Activated naive CD4-positive, alpha-beta T cell treated with anti-CD3 and anti-CD28 coated beads, Interleukin-2, amount 50 U/mL, for 72 hours (primary cell): ENCODE measurements around the gene ACOT11. TPM values are rescaled to one million over a fixed set of nuclear protein-coding genes. Genes with fewer than 3 reads are reported as not detected.

ENCODE experiments used
- ATAC-seq, 2 donors: fragments of 150-1000 bp; cut with Tn5 transposase; 2 replicates each; pipeline ENCODE4 v1.10.0; 2021; ENCODE audit warnings: mild to moderate bottlenecking in 2 of 2, moderate library complexity in 2 of 2
- DNase-seq, 2 donors: peaks; one replicate each; pipeline ENCODE4 v3.0.0; 2021 to 2022; ENCODE audit warnings: low spot score in 2 of 2
- H3K27ac Mint-ChIP-seq, 2 donors: one replicate each; pipeline ENCODE4 v1.8.0; 2022; ENCODE audit warnings: mild to moderate bottlenecking in 2 of 2, mixed read lengths in 2 of 2
- H3K36me3 Mint-ChIP-seq, 2 donors: one replicate each; pipeline ENCODE4 v1.8.0; 2022; ENCODE audit warnings: mixed read lengths in 2 of 2
- H3K9me3 Mint-ChIP-seq, 2 donors: one replicate each; pipeline ENCODE4 v1.8.0; 2022; ENCODE audit warnings: mixed read lengths in 2 of 2
- total RNA-seq, 2 donors: library from RNA; stranded (reverse); gene quantifications; one replicate each; pipeline ENCODE4 v1.2.3, GENCODE V29; 2022

Gene ACOT11
- total RNA-seq, 2 donors from 2014 or later = 1.0 to 4.5 TPM

GRCh38 chr1:54549181-54549924, 1.3 kb downstream of the ACOT11 start:
- no peaks in the 10 kb centered on the region for H3K36me3 Mint-ChIP-seq
- H3K9me3 Mint-ChIP-seq = no peaks in the 10 kb centered on the region
- peak overlapping the region in 1 of 2 donors; percentile 61 for H3K27ac Mint-ChIP-seq
- DNase-seq = peak in 1 of 2 donors; percentile 41
- ATAC-seq = no peak

- Mint-ChIP-seq H3K36me3 (peaks cover 0 to 6% of the 10 kb centered on the region in 2 donors), H3K9me3 (peaks cover 0 to 5% of the 10 kb centered on the region in 2 donors), H3K27ac (no peak overlapping the region)
- no peak for DNase-seq
- no peak for ATAC-seq
Observed at GRCh38 chr1:54551891-54552290, 3.9 kb downstream of the ACOT11 start.

DNA sequence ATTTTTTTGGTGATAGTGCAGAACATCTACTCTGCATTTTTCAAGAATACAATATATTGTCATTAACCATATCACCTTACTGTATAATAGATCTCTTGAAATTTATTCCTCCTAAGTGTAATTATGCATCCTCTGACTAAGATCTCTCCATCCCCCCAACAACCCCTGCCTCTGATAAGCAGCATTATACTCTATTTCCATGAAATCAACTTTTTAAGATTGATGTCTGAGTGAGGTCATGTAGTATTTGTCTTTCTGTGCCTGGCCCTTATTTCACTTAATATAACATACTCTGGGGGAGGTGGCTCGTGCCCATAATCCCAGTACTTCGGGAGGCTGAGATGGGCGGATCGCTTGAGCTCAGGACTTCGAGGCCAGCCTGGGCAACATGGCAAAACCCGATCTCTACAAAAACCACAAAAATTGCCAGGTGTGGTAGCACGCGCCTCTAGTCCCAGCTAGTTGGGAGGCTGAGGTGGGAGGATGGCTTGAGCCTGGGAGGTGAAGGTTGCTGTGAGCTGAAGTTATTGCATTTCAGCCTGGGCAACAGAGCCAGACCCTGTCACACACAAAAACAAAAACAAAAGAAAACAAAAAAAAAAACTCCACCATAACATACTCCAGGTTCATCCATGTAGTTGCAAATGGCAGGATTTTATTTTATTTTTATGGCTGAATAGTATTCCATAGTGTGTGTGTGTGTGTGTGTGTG, 5.7 kb downstream of the ACOT11 start:
- ATAC-seq (no peak), DNase-seq (no peak)
- Mint-ChIP-seq H3K36me3 (peaks cover 0 to 6% of the 10 kb centered on the region in 2 donors), H3K27ac (no peak overlapping the region), H3K9me3 (peaks cover 0 to 5% of the 10 kb centered on the region in 2 donors)

- peaks cover 0 to 6% of the 10 kb centered on the region in 2 donors for H3K36me3 Mint-ChIP-seq
Observed at GRCh38 chr1:54556110-54556509, 8.1 kb downstream of the ACOT11 start.

DNA sequence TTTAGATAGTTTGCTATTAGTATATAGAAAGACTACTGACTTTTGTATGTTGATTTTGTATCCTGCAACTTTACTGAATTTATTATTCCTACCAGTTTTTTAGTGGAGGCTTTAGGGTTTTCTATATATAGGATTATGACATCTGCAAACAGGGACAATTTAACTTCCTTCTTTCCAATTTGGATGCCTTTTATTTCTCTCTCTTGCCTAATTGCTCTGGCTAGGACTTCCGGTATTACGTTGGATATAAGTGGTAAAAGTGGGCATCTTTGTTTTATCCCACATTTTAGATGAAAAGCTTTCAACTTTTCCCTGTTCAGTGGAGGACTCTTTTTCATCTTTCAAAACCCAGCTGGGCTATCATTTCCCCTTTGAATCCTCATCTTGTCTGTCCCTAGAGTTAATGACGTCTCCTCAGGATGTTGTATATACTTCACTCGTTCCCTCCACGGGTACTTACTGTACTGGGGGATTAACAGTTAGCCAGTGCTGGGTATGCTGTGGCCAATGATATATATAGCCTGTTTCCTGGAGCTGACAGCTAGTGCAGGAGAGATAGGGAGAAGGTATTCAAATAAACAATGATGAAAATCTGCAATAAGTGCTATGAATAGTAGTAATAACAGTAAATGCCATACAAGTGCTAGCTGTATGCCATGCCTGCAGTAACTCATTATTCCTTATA, 9.8 kb downstream of the ACOT11 start:
- no peak overlapping the region for H3K27ac Mint-ChIP-seq
- ATAC-seq (no peak), DNase-seq (no peak)
- peaks cover 0 to 6% of the 10 kb centered on the region in 2 donors for H3K36me3 Mint-ChIP-seq
- H3K9me3 Mint-ChIP-seq = peaks cover 0 to 5% of the 10 kb centered on the region in 2 donors

More at GRCh38 chr1:54556110-54556509, 8.1 kb downstream of the ACOT11 start:
- no peak for ATAC-seq
- Mint-ChIP-seq H3K27ac (no peak overlapping the region), H3K9me3 (peaks cover 0 to 5% of the 10 kb centered on the region in 2 donors)
- DNase-seq = no peak

- peaks cover 0 to 6% of the 10 kb centered on the region in 2 donors for H3K36me3 Mint-ChIP-seq
- peaks cover 0 to 5% of the 10 kb centered on the region in 2 donors for H3K9me3 Mint-ChIP-seq
- no peak for ATAC-seq
- no peak for DNase-seq
- H3K27ac Mint-ChIP-seq = no peak overlapping the region
Observed at GRCh38 chr1:54558434-54559030, 10.5 kb downstream of the ACOT11 start.

DNA sequence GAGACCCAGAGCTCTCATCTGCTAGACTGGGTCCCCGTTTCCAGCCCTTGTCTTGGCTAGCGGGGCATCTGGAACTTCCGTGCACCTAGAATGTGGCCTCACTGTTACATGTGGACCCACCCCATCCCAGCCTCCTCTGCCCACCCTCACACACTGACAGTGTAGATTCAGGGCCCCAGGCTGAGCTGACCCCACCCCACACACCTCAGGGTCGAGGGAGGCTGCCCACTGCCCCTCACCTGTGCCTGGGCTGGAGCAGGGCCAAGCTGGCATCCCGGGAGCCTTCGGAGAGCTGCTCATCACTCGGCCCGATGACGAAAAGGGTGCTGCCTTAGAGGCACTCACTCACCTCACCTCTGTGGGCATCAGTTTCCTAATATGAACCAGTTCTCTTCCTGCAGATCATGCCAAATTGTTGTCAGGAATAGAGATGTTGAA, 11.1 kb downstream of the ACOT11 start:
- H3K36me3 Mint-ChIP-seq = peaks cover 0 to 6% of the 10 kb centered on the region in 2 donors

GRCh38 chr1:54559771-54560231, 11.8 kb downstream of the ACOT11 start:
- ATAC-seq (no peak), DNase-seq (no peak)
- Mint-ChIP-seq H3K27ac (no peak overlapping the region), H3K36me3 (peaks cover 0 to 6% of the 10 kb centered on the region in 2 donors), H3K9me3 (peaks cover 0 to 5% of the 10 kb centered on the region in 2 donors)

More for the DNA sequence above, 11.1 kb downstream of the ACOT11 start:
- no peak for DNase-seq
- ATAC-seq = no peak
- Mint-ChIP-seq H3K9me3 (peaks cover 0 to 5% of the 10 kb centered on the region in 2 donors), H3K27ac (no peak overlapping the region)

- DNase-seq = no peak
- Mint-ChIP-seq H3K27ac (no peak overlapping the region), H3K36me3 (no peaks in the 10 kb centered on the region), H3K9me3 (no peaks in the 10 kb centered on the region)
- no peak for ATAC-seq
Observed at GRCh38 chr1:54564312-54565112, 16.5 kb downstream of the ACOT11 start.

DNA sequence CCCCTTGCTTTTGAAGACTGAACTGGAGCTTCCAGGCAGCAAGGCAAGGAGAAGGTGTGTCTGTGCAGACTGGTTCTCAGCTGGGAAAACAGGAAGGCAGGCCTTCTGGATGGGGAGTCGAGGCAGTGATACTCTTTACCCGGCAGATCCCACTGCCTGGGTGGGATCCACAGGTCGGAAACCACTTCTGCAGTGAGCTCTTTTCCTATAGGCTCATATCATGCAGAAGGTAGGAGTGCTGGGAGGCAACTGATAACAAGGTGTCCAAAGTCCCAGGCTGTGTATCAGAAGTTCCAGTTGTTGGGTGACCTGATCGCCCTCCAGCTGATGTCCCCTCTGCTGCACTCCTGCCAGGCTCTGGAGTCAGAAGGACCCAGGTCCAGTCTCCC, 17.1 kb downstream of the ACOT11 start:
- Mint-ChIP-seq H3K27ac (no peak overlapping the region), H3K9me3 (no peaks in the 10 kb centered on the region), H3K36me3 (no peaks in the 10 kb centered on the region)
- no peak for DNase-seq
- ATAC-seq = no peak

- DNase-seq (no peak), ATAC-seq (peak; percentile 52 to 69)
- Mint-ChIP-seq H3K27ac (peak overlapping the region in 1 of 2 donors; percentile 50), H3K9me3 (no peaks in the 10 kb centered on the region), H3K36me3 (no peaks in the 10 kb centered on the region)
Observed at GRCh38 chr1:54566438-54567141, 18.6 kb downstream of the ACOT11 start.

DNA sequence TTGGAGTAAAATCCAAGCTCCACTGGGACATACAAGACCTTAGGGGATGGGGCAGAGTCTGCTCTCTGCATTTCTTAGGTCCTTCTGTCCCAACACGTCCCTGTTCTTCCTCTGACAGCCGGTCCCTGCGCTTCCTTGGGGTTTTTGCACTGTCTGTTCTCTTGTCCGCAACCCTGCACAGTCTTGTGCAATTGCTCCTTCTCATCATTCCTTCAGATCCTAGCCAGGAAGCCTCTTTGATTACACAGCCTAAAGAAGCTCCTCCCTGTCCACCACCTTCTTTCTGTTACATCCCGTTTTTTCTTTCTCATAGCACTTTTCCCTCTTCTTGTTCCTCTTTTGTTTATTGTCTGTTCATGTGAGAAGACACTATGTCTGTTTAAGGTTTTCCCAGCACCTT, 19.9 kb downstream of the ACOT11 start:
- H3K27ac Mint-ChIP-seq = peak overlapping the region in 1 of 2 donors; percentile 57
- no peak for DNase-seq
- H3K36me3 Mint-ChIP-seq = no peaks in the 10 kb centered on the region
- H3K9me3 Mint-ChIP-seq = no peaks in the 10 kb centered on the region
- ATAC-seq = no peak

DNA sequence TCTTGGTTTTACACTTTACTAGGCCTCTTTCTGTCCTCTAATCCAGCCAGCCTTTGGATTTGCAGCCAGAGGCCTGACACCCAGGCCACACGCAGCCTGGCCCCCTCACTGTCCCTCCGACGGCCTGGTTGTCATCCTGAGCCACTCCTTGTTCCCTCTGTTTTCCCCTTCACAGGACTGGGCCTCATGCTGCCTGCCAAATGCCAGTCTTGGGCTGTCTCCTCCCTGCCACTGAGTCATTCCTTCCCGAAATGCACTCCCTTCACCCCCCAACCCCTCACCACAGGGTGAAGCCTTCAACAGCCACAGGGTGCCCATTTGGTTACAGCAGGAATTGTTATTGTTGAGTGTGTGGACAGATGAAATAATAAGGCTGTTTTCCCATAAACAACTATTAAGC, 21.3 kb downstream of the ACOT11 start:
- no peaks in the 10 kb centered on the region for H3K9me3 Mint-ChIP-seq
- no peaks in the 10 kb centered on the region for H3K36me3 Mint-ChIP-seq
- peak overlapping the region in 1 of 2 donors; percentile 88 for H3K27ac Mint-ChIP-seq
- no peak for DNase-seq
- no peak for ATAC-seq

DNA sequence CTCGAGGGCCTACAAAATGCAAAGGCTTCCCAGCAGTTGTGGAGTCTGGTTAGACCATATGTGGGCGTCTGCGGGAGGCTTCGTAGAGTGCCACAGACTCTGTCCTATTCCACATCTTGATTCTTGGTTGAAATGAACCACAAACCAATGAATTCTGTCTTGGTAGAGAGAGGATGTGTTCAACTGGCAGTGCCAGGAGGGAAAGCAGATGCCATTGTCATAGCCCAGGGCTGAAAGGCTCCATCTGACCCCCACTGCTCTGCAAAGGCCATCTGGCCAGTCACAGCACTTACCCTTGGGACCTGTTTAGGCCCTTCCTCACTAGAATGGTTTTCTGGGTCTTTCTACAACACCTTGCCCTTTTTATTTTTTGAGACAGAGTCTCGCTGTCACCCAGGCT, 22.1 kb downstream of the ACOT11 start:
- Mint-ChIP-seq H3K27ac (no peak overlapping the region), H3K9me3 (no peaks in the 10 kb centered on the region), H3K36me3 (no peaks in the 10 kb centered on the region)
- DNase-seq (no peak), ATAC-seq (no peak)

GRCh38 chr1:54571326-54571725, 23.3 kb downstream of the ACOT11 start:
- Mint-ChIP-seq H3K27ac (peak overlapping the region in 1 of 2 donors; percentile 76), H3K36me3 (no peaks in the 10 kb centered on the region), H3K9me3 (no peaks in the 10 kb centered on the region)
- DNase-seq = no peak
- ATAC-seq = no peak
